IPS DF 6.9 (cell line): ENCODE results near the gene CHURC1.

Experiments used
- DNase-seq: peaks from one replicate; pipeline ENCODE4 v3.0.0-alpha.2; 2013; ENCODE audit warnings: low read depth, low spot score
- H3K27ac ChIP-seq: one replicate; pipeline ENCODE4 v1.5.1; 2013; ENCODE audit warnings: low read length, control low read depth
- H3K27me3 ChIP-seq: 2 replicates; pipeline ENCODE4 v1.6.1; 2013; ENCODE audit warnings: mild to moderate bottlenecking, low read length; ENCODE audit not compliant: control insufficient read depth, insufficient read depth
- H3K36me3 ChIP-seq: 2 replicates; pipeline ENCODE4 v1.6.1; 2013; ENCODE audit warnings: low read length; ENCODE audit not compliant: control insufficient read depth, insufficient read depth
- H3K4me1 ChIP-seq: 2 replicates; pipeline ENCODE4 v1.6.1; 2013; ENCODE audit warnings: low read length; ENCODE audit not compliant: control insufficient read depth, insufficient read depth
- H3K4me3 ChIP-seq: 2 replicates; pipeline ENCODE4 v1.5.1; 2013; ENCODE audit warnings: mild to moderate bottlenecking, low read length
- H3K9me3 ChIP-seq: 2 replicates; pipeline ENCODE4 v1.6.1; 2013; ENCODE audit warnings: low read length, inconsistent platforms; ENCODE audit not compliant: control insufficient read depth, insufficient read depth
- WGBS: extraction: QIAGEN DNeasy Blood & Tissue Kit; methylation state at CpG from one replicate; pipeline ENCODE4 v1.1.7; 2013; ENCODE audit warnings: mixed read lengths, missing lambda C conversion rate; ENCODE audit not compliant: insufficient read length, insufficient coverage; 5-methylcytosine and 5-hydroxymethylcytosine counted together

Gene CHURC1

DNA sequence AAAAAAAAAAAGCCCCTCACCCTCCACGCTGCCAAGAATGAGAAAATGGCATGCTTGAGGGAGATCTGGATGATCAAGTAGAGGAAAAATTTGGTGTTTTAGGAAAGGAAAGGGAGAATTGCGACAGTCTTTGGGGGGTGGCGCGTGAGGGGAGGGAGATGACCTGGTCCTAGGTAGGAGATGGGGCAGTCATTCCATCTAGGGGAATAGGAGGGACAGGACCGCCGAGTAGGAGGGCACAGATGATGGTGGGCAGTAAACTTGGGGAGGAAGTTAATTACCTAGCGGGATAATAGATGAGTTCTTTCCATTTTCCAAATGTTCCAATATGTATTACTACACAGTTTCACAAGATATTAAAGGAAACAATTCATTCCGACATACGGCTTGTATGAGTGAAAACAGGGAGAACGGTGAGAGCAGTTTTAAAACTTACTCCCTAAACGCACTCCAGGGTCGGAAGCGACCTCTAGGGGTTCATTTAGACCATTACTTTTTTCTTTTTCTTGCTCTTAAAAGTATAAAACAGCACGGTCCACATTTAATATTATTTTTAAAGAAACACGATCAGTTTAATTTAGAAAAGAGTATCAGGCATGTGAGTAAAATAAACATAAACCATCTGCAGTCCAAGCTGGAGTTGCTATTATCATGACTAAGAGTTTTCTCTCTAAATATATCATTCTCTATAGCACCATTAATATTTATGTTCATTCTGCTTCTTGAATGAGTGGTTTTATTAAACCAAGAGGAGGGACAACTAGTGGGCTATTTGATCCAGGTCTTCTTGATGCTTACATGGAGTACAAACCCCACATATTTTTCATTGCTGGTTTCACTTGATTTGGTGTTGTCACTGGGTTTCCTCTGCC lies 69.4 kb downstream of the CHURC1 start:
- WGBS: 100% methylated on average over 1 of the region's 15 CpGs
- Histone ChIP-seq H3K4me3 (peak overlapping the region; percentile 2; the same call in 1 of the 2 replicates), H3K36me3 (no peaks in the 10 kb centered on the region), H3K27me3 (no peaks in the 10 kb centered on the region), H3K27ac (no peak overlapping the region), H3K9me3 (no peaks in the 10 kb centered on the region), H3K4me1 (0 out of 2 replicates have a peak, but pooled peaks cover 2% of the 10 kb centered on the region)
- no peak for DNase-seq
